ENCODE data around the gene SNAPIN.

DNA sequence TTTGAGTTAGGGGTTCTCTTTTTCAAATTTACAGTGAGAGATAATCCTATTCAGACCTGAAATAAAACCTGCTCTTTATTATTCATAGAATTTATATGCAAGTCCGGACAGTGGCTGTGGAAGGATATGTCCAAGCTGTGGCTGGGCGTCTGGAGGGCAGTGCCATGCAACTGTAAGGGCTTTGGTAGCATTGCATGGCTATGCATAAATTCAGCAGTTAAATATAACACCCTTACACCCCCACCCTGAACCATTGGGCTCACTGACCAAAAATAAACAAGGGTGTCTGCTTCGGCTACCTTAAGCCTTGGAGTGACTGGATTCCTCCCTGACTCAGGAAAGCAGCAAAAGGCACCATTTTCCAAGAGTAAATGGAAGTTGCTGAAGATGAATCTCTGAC lies 19.2 kb upstream of the SNAPIN start:
- no peak for TF ChIP-seq POLR2AphosphoS5 (IDR thresholded peaks at IDR 0.05; ENCODE audit: low read depth, low read length)
- TF ChIP-seq, protein P1, sequence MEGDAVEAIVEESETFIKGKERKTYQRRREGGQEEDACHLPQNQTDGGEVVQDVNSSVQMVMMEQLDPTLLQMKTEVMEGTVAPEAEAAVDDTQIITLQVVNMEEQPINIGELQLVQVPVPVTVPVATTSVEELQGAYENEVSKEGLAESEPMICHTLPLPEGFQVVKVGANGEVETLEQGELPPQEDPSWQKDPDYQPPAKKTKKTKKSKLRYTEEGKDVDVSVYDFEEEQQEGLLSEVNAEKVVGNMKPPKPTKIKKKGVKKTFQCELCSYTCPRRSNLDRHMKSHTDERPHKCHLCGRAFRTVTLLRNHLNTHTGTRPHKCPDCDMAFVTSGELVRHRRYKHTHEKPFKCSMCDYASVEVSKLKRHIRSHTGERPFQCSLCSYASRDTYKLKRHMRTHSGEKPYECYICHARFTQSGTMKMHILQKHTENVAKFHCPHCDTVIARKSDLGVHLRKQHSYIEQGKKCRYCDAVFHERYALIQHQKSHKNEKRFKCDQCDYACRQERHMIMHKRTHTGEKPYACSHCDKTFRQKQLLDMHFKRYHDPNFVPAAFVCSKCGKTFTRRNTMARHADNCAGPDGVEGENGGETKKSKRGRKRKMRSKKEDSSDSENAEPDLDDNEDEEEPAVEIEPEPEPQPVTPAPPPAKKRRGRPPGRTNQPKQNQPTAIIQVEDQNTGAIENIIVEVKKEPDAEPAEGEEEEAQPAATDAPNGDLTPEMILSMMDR (IDR thresholded peaks at IDR 0.05): no peak

Measured in Panc1 (cell line).